ENCODE data around the gene FAR2. TPM values are rescaled to one million over a fixed set of nuclear protein-coding genes. Genes with fewer than 3 reads are reported as not detected.

FAR2 gene
- 11.0 and 12.3 TPM in 2 replicates for total RNA-seq (2021)
- percentile 55 among the genes with signal in this experiment for Bru-seq, nascent RNA
- percentile 53 among the genes with signal in this experiment for BruChase-seq, experiment 1, labeled RNA remaining after a 2-hour chase
- percentile 47 among the genes with signal in this experiment for BruChase-seq, experiment 2, labeled RNA remaining after a 6-hour chase
- long read RNA-seq, transcript FAR2-202 (12 exons, 3,616 nt) = major isoform, 13 of 16 reads
- long read RNA-seq, partial matches to known transcripts = 0 of 16 reads
- long read RNA-seq, other reads (novel, unspliced or antisense) = 3 of 16 reads

GRCh38 chr12:29148911-29149690 lies at the start of gene FAR2:
FAR2 (plus strand) TSS chr12:29149278; CDS start chr12:29270450, 121,172 bp downstream.
- Histone ChIP-seq H3K4me2 (peak within 1 kb of the TSS; percentile 82), H3K79me2 (ENCODE audit: low read depth) (no peaks in the 10 kb centered on the region), H3K9me3 (ENCODE audit: insufficient read depth, low read depth) (no peaks in the 10 kb centered on the region), H3K4me1 (replicated peaks; ENCODE audit: insufficient read depth) (peaks cover 14% of the 10 kb centered on the region), H3K36me3 (ENCODE audit: low read depth) (no peaks in the 10 kb centered on the region), H4K20me1 (ENCODE audit: insufficient read depth) (no peaks in the 10 kb centered on the region), H2AFZ (peak within 1 kb of the TSS; percentile 88), H3K4me3 (peak within 1 kb of the TSS; percentile 72), H3K27me3 (ENCODE audit: insufficient read depth, low read depth) (no peaks in the 10 kb centered on the region), H3F3A (ENCODE audit: insufficient read depth, low read depth) (no peaks in the 10 kb centered on the region), H3K27ac (peak within 1 kb of the TSS; percentile 58), H3K9me2 (ENCODE audit: insufficient read depth) (no peaks in the 10 kb centered on the region)
- peak; percentile 39 to 70 for DNase-seq
- POLR2A ChIA-PET (ENCODE audit: unreplicated experiment) = interaction anchor here (0.6 to 1.2 kb wide), 3 partner anchors 161 to 232 kb away, joined by 3 to 10 read pairs (median 4); partner anchors contain the start of gene ERGIC2
- intact Hi-C loops (cut with micrococcal nuclease; ENCODE audit: unreplicated experiment) = loop anchor here (2.0 kb wide), 1 partner anchor 94 kb away; no protein-coding TSS in a partner anchor
- TF ChIP-seq EZH2 (IDR thresholded peaks at IDR 0.05; ENCODE audit: low read depth) (no peak), CTCF (conservative IDR thresholded peaks at IDR 0.05) (no peak)
- CTCF ChIA-PET = no interaction called here
- BruUV-seq (replicated peaks) = TSS peak; percentile 80

GRCh38 chr12:29102741-29103140 lies 46.3 kb upstream of the FAR2 start:
- Histone ChIP-seq H3K79me2 (ENCODE audit: low read depth) (no peaks in the 10 kb centered on the region), H3K36me3 (ENCODE audit: low read depth) (no peaks in the 10 kb centered on the region), H3K4me1 (replicated peaks; ENCODE audit: insufficient read depth) (no peaks in the 10 kb centered on the region), H4K20me1 (ENCODE audit: insufficient read depth) (no peaks in the 10 kb centered on the region), H2AFZ (no peak overlapping the region), H3K9me2 (ENCODE audit: insufficient read depth) (no peaks in the 10 kb centered on the region), H3K27me3 (ENCODE audit: insufficient read depth, low read depth) (no peaks in the 10 kb centered on the region), H3K9me3 (ENCODE audit: insufficient read depth, low read depth) (peaks cover 3% of the 10 kb centered on the region; the same call in 1 of the 2 replicates), H3K4me3 (no peak overlapping the region), H3F3A (ENCODE audit: insufficient read depth, low read depth) (no peaks in the 10 kb centered on the region), H3K4me2 (no peak overlapping the region), H3K27ac (no peak overlapping the region)
- DNase-seq = no peak
- no TSS peak for BruUV-seq (replicated peaks)
- intact Hi-C loops (cut with micrococcal nuclease; ENCODE audit: unreplicated experiment) = no loop called here
- TF ChIP-seq CTCF (conservative IDR thresholded peaks at IDR 0.05) (no peak), EZH2 (IDR thresholded peaks at IDR 0.05; ENCODE audit: low read depth) (no peak)
- POLR2A ChIA-PET (ENCODE audit: unreplicated experiment) = no interaction called here
- CTCF ChIA-PET = no interaction called here

- DNase-seq = no peak
- Histone ChIP-seq H3K9me2 (ENCODE audit: insufficient read depth) (no peaks in the 10 kb centered on the region), H3K4me2 (no peak overlapping the region), H3K9me3 (ENCODE audit: insufficient read depth, low read depth) (peaks cover 3% of the 10 kb centered on the region; the same call in 1 of the 2 replicates), H3K4me3 (no peak overlapping the region), H3K79me2 (ENCODE audit: low read depth) (no peaks in the 10 kb centered on the region), H3K27me3 (ENCODE audit: insufficient read depth, low read depth) (no peaks in the 10 kb centered on the region), H3K4me1 (replicated peaks; ENCODE audit: insufficient read depth) (no peaks in the 10 kb centered on the region), H4K20me1 (ENCODE audit: insufficient read depth) (no peaks in the 10 kb centered on the region), H3K36me3 (ENCODE audit: low read depth) (no peaks in the 10 kb centered on the region), H3F3A (ENCODE audit: insufficient read depth, low read depth) (no peaks in the 10 kb centered on the region), H3K27ac (no peak overlapping the region), H2AFZ (no peak overlapping the region)
- POLR2A ChIA-PET (ENCODE audit: unreplicated experiment) = no interaction called here
- intact Hi-C loops (cut with micrococcal nuclease; ENCODE audit: unreplicated experiment) = no loop called here
- no TSS peak for BruUV-seq (replicated peaks)
- TF ChIP-seq EZH2 (IDR thresholded peaks at IDR 0.05; ENCODE audit: low read depth) (no peak), CTCF (conservative IDR thresholded peaks at IDR 0.05) (no peak)
- CTCF ChIA-PET = no interaction called here
Measured at GRCh38 chr12:29103539-29103974, 45.5 kb upstream of the FAR2 start.
